Astrocyte of the hippocampus (primary cell): ENCODE results near the gene STXBP1.

ENCODE experiments used
- DNase-seq: peaks from one replicate; pipeline ENCODE4 v3.0.0; 2011; ENCODE audit warnings: low read depth, low spot score

STXBP1 gene

GRCh38 chr9:127652733-127653132 lies 40.7 kb downstream of the STXBP1 start:
- DNase-seq = no peak

GRCh38 chr9:127654619-127655018 lies 42.5 kb downstream of the STXBP1 start:
- peak; percentile 9 for DNase-seq

GRCh38 chr9:127658428-127658827 lies 46.4 kb downstream of the STXBP1 start:
- no peak for DNase-seq

- DNase-seq = no peak
These were observed 49.0 kb downstream of the STXBP1 start for GRCh38 chr9:127660886-127661741.

GRCh38 chr9:127662617-127663016 lies 50.5 kb downstream of the STXBP1 start:
- no peak for DNase-seq

- DNase-seq = no peak
These were observed 52.2 kb downstream of the STXBP1 start for GRCh38 chr9:127664324-127664677.

GRCh38 chr9:127664678-127665507 lies 52.8 kb downstream of the STXBP1 start:
- DNase-seq = no peak

GRCh38 chr9:127667127-127667844 lies 55.2 kb downstream of the STXBP1 start:
- DNase-seq = no peak

GRCh38 chr9:127667906-127668305 lies 55.8 kb downstream of the STXBP1 start:
- DNase-seq = no peak

GRCh38 chr9:127673234-127673633 lies 61.2 kb downstream of the STXBP1 start:
- no peak for DNase-seq

- no peak for DNase-seq
These were observed 64.6 kb downstream of the STXBP1 start for GRCh38 chr9:127676638-127677037.

- DNase-seq = no peak
These were observed 67.4 kb downstream of the STXBP1 start for GRCh38 chr9:127679506-127679905.

GRCh38 chr9:127680226-127680625 lies 68.1 kb downstream of the STXBP1 start:
- no peak for DNase-seq

GRCh38 chr9:127680846-127681245 lies 68.8 kb downstream of the STXBP1 start:
- DNase-seq = no peak

GRCh38 chr9:127682351-127683136 lies 70.5 kb downstream of the STXBP1 start:
- no peak for DNase-seq

GRCh38 chr9:127683723-127684122 lies 71.6 kb downstream of the STXBP1 start:
- DNase-seq = peak; percentile 45

- peak; percentile 67 for DNase-seq
These were observed 72.5 kb downstream of the STXBP1 start for GRCh38 chr9:127684576-127684975.

GRCh38 chr9:127686461-127687393 lies 74.7 kb downstream of the STXBP1 start:
- DNase-seq = no peak

GRCh38 chr9:127689329-127690000 lies 77.4 kb downstream of the STXBP1 start:
- no peak for DNase-seq

GRCh38 chr9:127690735-127691134 lies 78.7 kb downstream of the STXBP1 start:
- no peak for DNase-seq
